ENCODE results near the gene SPATA6L.

Gene SPATA6L

GRCh38 chr9:4700091-4700490 is 33.8 kb upstream of the SPATA6L start:
- Histone ChIP-seq H3K27me3 (no peaks in the 10 kb centered on the region), H3K27ac (no peak overlapping the region), H4K20me1 (0 out of 2 replicates have a peak, but pooled peaks cover 9% of the 10 kb centered on the region), H3K4me3 (no peak overlapping the region), H3K9me3 (no peaks in the 10 kb centered on the region), H3K36me3 (peaks cover 89% of the 10 kb centered on the region), H3K9ac (no peak overlapping the region), H3K4me2 (no peak overlapping the region), H3K4me1 (no peaks in the 10 kb centered on the region)
- TF ChIP-seq Cebpa-rat (IDR thresholded peaks at IDR 0.05): no peak

GRCh38 chr9:4691795-4692194 is 25.5 kb upstream of the SPATA6L start:
- peaks cover 48% of the 10 kb centered on the region; the same call in 1 of the 2 replicates for H4K20me1 ChIP-seq
- H3K4me1 ChIP-seq: no peaks in the 10 kb centered on the region
- no peak overlapping the region for H3K9ac ChIP-seq
- H3K4me2 ChIP-seq: no peak overlapping the region
- H3K27ac ChIP-seq: no peak overlapping the region
- H3K9me3 ChIP-seq: no peaks in the 10 kb centered on the region
- no peaks in the 10 kb centered on the region for H3K27me3 ChIP-seq
- TF ChIP-seq Cebpa-rat (IDR thresholded peaks at IDR 0.05): no peak
- no peak overlapping the region for H3K4me3 ChIP-seq
- H3K36me3 ChIP-seq: peaks cover 72% of the 10 kb centered on the region

GRCh38 chr9:4690144-4690543 is 23.9 kb upstream of the SPATA6L start:
- H3K36me3 ChIP-seq: peaks cover 70% of the 10 kb centered on the region

GRCh38 chr9:4689687-4690104 is 23.4 kb upstream of the SPATA6L start:
- Histone ChIP-seq H3K36me3 (peaks cover 70% of the 10 kb centered on the region), H4K20me1 (peaks cover 47% of the 10 kb centered on the region), H3K27ac (no peak overlapping the region), H3K9ac (no peak overlapping the region), H3K4me2 (no peak overlapping the region), H3K9me3 (no peaks in the 10 kb centered on the region), H3K4me3 (no peak overlapping the region), H3K27me3 (no peaks in the 10 kb centered on the region), H3K4me1 (no peaks in the 10 kb centered on the region)
- TF ChIP-seq Cebpa-rat (IDR thresholded peaks at IDR 0.05): no peak

More at GRCh38 chr9:4690144-4690543, 23.9 kb upstream of the SPATA6L start:
- H3K4me1 ChIP-seq: no peaks in the 10 kb centered on the region
- H4K20me1 ChIP-seq: peaks cover 47% of the 10 kb centered on the region
- no peaks in the 10 kb centered on the region for H3K9me3 ChIP-seq
- H3K4me3 ChIP-seq: no peak overlapping the region
- H3K27ac ChIP-seq: no peak overlapping the region
- H3K4me2 ChIP-seq: no peak overlapping the region
- no peak for TF ChIP-seq Cebpa-rat (IDR thresholded peaks at IDR 0.05)
- no peaks in the 10 kb centered on the region for H3K27me3 ChIP-seq
- no peak overlapping the region for H3K9ac ChIP-seq

GRCh38 chr9:4689021-4689420 is 22.7 kb upstream of the SPATA6L start:
- Histone ChIP-seq H3K4me1 (no peaks in the 10 kb centered on the region), H3K9ac (no peak overlapping the region), H3K9me3 (no peaks in the 10 kb centered on the region), H3K4me3 (no peak overlapping the region), H4K20me1 (peaks cover 49% of the 10 kb centered on the region), H3K36me3 (peaks cover 67% of the 10 kb centered on the region), H3K4me2 (no peak overlapping the region), H3K27me3 (no peaks in the 10 kb centered on the region), H3K27ac (no peak overlapping the region)
- TF ChIP-seq Cebpa-rat (IDR thresholded peaks at IDR 0.05): no peak

- Histone ChIP-seq H3K4me3 (no peak overlapping the region), H3K27me3 (no peaks in the 10 kb centered on the region), H4K20me1 (peaks cover 52% of the 10 kb centered on the region), H3K36me3 (peaks cover 64% of the 10 kb centered on the region), H3K4me1 (no peaks in the 10 kb centered on the region), H3K27ac (no peak overlapping the region), H3K4me2 (no peak overlapping the region), H3K9me3 (no peaks in the 10 kb centered on the region), H3K9ac (no peak overlapping the region)
- no peak for TF ChIP-seq Cebpa-rat (IDR thresholded peaks at IDR 0.05)
These were observed 20.3 kb upstream of the SPATA6L start for GRCh38 chr9:4686584-4686983.

- Histone ChIP-seq H3K4me2 (no peak overlapping the region), H3K27ac (no peak overlapping the region)
- TF ChIP-seq Cebpa-rat (IDR thresholded peaks at IDR 0.05): no peak
These were observed 19.8 kb upstream of the SPATA6L start for GRCh38 chr9:4686112-4686511.

GRCh38 chr9:4684820-4685219 is 18.5 kb upstream of the SPATA6L start:
- H3K4me2 ChIP-seq: no peak overlapping the region
- peaks cover 13% of the 10 kb centered on the region for H3K4me1 ChIP-seq
- no peaks in the 10 kb centered on the region for H3K27me3 ChIP-seq
- H3K9me3 ChIP-seq: no peaks in the 10 kb centered on the region
- H3K9ac ChIP-seq: no peak overlapping the region
- H3K4me3 ChIP-seq: no peak overlapping the region
- TF ChIP-seq Cebpa-rat (IDR thresholded peaks at IDR 0.05): no peak
- H3K27ac ChIP-seq: no peak overlapping the region
- H4K20me1 ChIP-seq: peaks cover 37% of the 10 kb centered on the region
- peaks cover 47% of the 10 kb centered on the region for H3K36me3 ChIP-seq

More at GRCh38 chr9:4686112-4686511, 19.8 kb upstream of the SPATA6L start:
- Histone ChIP-seq H3K9ac (no peak overlapping the region), H4K20me1 (peaks cover 48% of the 10 kb centered on the region), H3K4me1 (peaks cover 4% of the 10 kb centered on the region), H3K36me3 (peaks cover 60% of the 10 kb centered on the region), H3K9me3 (no peaks in the 10 kb centered on the region), H3K27me3 (no peaks in the 10 kb centered on the region), H3K4me3 (no peak overlapping the region)

- H3K9ac ChIP-seq: peak overlapping the region; percentile 91
- H3K4me3 ChIP-seq: peak overlapping the region; percentile 82
These were observed 14.5 kb upstream of the SPATA6L start for GRCh38 chr9:4680750-4681149.

GRCh38 chr9:4680173-4680525 is 13.9 kb upstream of the SPATA6L start:
- H3K4me3 ChIP-seq: peak overlapping the region; percentile 82
- peak overlapping the region; percentile 94 for H3K27ac ChIP-seq
- peak overlapping the region; percentile 79 for H3K4me2 ChIP-seq
- H3K9ac ChIP-seq: peak overlapping the region; percentile 91
- peaks cover 20% of the 10 kb centered on the region for H4K20me1 ChIP-seq
- peaks cover 22% of the 10 kb centered on the region for H3K4me1 ChIP-seq
- no peaks in the 10 kb centered on the region for H3K27me3 ChIP-seq
- H3K9me3 ChIP-seq: no peaks in the 10 kb centered on the region
- H3K36me3 ChIP-seq: peaks cover 18% of the 10 kb centered on the region
- no peak for TF ChIP-seq Cebpa-rat (IDR thresholded peaks at IDR 0.05)

More at GRCh38 chr9:4680750-4681149, 14.5 kb upstream of the SPATA6L start:
- Histone ChIP-seq H3K4me2 (peak overlapping the region; percentile 79), H4K20me1 (peaks cover 22% of the 10 kb centered on the region), H3K36me3 (peaks cover 22% of the 10 kb centered on the region), H3K9me3 (no peaks in the 10 kb centered on the region), H3K27me3 (no peaks in the 10 kb centered on the region), H3K4me1 (peaks cover 22% of the 10 kb centered on the region), H3K27ac (peak overlapping the region; percentile 94)
- no peak for TF ChIP-seq Cebpa-rat (IDR thresholded peaks at IDR 0.05)
